Thyroid gland (tissue), 4 donors: ENCODE results near the gene NEDD9.

ENCODE experiments used
- POLR2A ChIP-seq, 2 donors: fragments of 450-650 bp; IDR thresholded peaks; one replicate each; pipeline ENCODE4 v1.6.1; 2017; ENCODE audit warnings: antibody characterized with exemption in 2 of 2, mild to moderate bottlenecking in 2 of 2, moderate library complexity in 1 of 2
- TF ChIP-seq, protein P1 (sequence below), 6 experiments: fragments of 200-600 bp in 3 of 6; fragments of 450-650 bp in 3 of 6; sonication (generic) in 3 of 6; IDR thresholded peaks; one replicate each; pipeline ENCODE4 v1.5.1; 2016 to 2019; ENCODE audit warnings: antibody characterized with exemption in 6 of 6, mild to moderate bottlenecking in 2 of 6, inconsistent platforms in 1 of 6, moderate library complexity in 1 of 6

GRCh38 chr6:11210386-11211138 lies 21.9 kb downstream of the NEDD9 start:
- TF ChIP-seq, protein P1, sequence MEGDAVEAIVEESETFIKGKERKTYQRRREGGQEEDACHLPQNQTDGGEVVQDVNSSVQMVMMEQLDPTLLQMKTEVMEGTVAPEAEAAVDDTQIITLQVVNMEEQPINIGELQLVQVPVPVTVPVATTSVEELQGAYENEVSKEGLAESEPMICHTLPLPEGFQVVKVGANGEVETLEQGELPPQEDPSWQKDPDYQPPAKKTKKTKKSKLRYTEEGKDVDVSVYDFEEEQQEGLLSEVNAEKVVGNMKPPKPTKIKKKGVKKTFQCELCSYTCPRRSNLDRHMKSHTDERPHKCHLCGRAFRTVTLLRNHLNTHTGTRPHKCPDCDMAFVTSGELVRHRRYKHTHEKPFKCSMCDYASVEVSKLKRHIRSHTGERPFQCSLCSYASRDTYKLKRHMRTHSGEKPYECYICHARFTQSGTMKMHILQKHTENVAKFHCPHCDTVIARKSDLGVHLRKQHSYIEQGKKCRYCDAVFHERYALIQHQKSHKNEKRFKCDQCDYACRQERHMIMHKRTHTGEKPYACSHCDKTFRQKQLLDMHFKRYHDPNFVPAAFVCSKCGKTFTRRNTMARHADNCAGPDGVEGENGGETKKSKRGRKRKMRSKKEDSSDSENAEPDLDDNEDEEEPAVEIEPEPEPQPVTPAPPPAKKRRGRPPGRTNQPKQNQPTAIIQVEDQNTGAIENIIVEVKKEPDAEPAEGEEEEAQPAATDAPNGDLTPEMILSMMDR (IDR thresholded peaks at IDR 0.05), result no peak
- TF ChIP-seq POLR2A (IDR thresholded peaks at IDR 0.05), result no peak
